ENCODE measurements around the gene PVALB.

DNA sequence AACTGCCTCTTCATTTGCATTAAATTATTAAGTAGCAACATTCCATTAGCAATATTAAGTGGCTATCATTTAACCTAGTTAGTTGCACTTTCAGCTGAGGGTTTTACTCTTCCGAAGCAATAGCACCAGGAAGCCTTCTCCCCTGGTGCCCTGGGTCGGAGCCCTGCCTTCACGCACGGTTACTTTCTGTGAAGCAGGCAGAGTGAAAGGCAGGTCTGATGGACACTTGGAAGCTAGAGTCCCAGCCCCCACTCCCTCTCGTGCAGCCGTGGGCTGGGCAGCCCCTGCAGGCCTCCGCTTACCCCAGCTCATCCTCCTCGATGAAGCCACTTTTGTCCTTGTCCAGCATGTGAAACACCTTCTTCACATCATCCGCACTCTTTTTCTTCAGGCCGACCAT, 2.0 kb downstream of the PVALB start:
- TF ChIP-seq, protein P1, sequence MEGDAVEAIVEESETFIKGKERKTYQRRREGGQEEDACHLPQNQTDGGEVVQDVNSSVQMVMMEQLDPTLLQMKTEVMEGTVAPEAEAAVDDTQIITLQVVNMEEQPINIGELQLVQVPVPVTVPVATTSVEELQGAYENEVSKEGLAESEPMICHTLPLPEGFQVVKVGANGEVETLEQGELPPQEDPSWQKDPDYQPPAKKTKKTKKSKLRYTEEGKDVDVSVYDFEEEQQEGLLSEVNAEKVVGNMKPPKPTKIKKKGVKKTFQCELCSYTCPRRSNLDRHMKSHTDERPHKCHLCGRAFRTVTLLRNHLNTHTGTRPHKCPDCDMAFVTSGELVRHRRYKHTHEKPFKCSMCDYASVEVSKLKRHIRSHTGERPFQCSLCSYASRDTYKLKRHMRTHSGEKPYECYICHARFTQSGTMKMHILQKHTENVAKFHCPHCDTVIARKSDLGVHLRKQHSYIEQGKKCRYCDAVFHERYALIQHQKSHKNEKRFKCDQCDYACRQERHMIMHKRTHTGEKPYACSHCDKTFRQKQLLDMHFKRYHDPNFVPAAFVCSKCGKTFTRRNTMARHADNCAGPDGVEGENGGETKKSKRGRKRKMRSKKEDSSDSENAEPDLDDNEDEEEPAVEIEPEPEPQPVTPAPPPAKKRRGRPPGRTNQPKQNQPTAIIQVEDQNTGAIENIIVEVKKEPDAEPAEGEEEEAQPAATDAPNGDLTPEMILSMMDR (conservative IDR thresholded peaks at IDR 0.05) = no peak
- no peak for TF ChIP-seq ZFX (IDR thresholded peaks at IDR 0.05)

Measured in C4-2B (cell line).